Glomerular endothelial cell (primary cell): ENCODE measurements around the gene LARP7. TPM values are rescaled to one million over a fixed set of nuclear protein-coding genes. Genes with fewer than 3 reads are reported as not detected.

Experiments used
- total RNA-seq: library from RNA; depleted of rRNA; stranded (reverse); fragments of >200 nt; gene quantifications from 2 replicates; pipeline ENCODE4 v1.2.3, GENCODE V29; 2015

Gene LARP7
- total RNA-seq, 1 donor from 2014 or later: 31.9 TPM

Other genes with a start within 250 kb of the LARP7 start
- gene NEUROG2, start 121.0 kb upstream of the LARP7 start, total RNA-seq: not detected in 2 replicates
- gene ZGRF1, start 234 bp upstream of the LARP7 start, total RNA-seq: 1.6 and 4.4 TPM in 2 replicates